ENCODE measurements around the gene LSM7.

DNA sequence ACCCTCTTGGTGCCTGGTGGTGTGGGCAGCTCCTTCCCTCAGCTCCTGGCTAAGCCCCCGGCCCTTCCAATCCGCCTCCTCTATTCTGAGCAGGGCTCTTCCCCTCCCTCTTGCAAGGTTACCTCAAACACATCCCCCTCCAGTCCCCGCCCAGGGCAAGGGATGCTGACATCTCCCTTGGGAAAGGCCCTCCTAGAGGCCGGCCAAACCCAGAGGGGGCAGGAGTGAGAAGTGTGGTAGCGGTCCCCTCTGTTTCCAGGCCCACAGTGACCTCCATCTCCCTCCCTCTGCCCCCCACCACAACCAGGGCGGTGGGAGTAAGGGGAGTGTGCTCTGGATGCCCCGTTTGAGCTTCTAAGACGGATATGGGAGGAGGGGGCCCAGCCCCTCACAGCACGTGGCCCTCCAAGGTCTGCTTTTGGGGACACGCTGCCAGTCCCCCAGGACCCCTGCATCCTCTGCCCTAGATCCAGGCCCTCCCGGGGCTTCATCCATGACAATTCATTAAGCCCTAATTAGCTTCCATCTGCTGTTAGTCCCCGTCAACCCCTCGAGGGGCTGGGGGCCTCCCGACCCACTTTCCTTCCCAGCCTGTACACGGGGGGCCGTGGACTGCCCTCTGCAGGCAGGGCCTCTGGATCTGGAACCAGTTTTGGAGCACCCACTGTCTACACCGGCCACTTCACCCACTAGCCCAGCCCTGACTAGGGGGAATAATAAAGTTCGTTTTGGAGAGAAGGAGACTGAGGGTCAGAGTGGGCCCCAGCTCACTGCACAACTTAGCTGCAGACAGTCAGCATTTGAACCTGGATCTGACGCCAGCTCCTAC is 22.7 kb downstream of the LSM7 start:
- TF ChIP-seq CTCF (IDR thresholded peaks at IDR 0.05) = no peak
- no peak for TF ChIP-seq POLR2A (IDR thresholded peaks at IDR 0.05)
- no peak for TF ChIP-seq POLR2AphosphoS5 (IDR thresholded peaks at IDR 0.05; ENCODE audit: insufficient read depth in 1 of 2, low read depth in 1 of 2)
